ENCODE results near the gene SRD5A1.

Gene SRD5A1

DNA sequence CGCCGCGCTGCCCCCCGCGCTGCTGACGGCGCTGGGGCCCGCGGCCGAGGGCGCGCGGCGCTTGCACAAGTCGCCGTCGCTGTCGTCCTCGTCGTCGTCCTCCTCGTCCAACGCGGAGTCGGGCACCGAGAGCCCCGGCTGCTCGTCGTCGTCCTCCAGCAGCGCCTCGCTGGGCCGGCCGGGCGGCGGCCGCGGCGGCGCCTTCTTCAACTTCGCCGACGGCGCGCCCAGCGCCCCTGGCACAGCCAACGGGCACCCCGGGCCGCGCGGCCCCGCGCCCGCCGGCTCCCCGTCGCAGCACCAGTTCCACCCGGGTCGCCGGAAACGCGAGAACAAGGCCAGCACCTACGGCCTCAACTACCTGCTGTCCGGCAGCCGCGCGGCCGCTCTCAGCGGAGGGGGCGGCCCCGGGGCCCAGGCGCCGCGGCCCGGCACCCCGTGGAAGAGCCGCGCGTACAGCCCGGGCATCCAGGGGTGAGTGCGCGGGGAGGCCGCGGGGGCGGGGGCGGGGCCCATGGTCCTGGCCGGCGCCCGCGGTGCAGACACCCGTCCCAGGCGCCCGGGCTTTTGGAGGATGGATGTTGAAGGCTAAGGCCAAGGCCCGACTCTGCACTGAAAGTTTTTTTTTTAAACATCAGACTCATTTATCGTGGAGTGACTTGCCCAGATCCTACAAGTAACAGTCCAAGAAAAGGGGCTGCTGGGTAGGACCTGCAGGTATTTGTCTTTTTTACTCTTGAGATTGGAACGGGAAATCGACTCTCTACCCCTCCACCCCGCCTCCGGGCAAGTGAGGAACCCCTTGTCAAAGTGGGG lies 81.2 kb downstream of the SRD5A1 start:
- DNase-seq: no peak

DNA sequence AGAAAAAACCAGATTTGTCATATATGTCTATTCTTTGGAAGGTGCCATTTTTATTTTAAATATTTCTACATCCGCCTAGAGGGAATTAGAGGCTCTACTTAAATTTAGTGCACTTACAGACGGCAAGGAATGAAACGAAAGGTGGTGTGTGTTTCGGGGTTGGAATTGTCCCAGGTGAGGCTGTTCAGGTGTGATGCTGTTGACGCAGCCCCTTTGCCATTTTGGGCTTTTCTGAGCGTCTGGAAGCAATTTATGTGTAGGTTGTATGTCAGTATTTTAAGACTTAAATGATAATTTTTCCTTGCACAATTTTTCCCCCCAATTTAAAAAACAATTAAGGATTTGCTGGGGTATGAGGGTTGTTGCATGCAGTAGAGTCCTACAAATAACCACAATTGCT lies 82.0 kb downstream of the SRD5A1 start:
- DNase-seq: no peak

DNA sequence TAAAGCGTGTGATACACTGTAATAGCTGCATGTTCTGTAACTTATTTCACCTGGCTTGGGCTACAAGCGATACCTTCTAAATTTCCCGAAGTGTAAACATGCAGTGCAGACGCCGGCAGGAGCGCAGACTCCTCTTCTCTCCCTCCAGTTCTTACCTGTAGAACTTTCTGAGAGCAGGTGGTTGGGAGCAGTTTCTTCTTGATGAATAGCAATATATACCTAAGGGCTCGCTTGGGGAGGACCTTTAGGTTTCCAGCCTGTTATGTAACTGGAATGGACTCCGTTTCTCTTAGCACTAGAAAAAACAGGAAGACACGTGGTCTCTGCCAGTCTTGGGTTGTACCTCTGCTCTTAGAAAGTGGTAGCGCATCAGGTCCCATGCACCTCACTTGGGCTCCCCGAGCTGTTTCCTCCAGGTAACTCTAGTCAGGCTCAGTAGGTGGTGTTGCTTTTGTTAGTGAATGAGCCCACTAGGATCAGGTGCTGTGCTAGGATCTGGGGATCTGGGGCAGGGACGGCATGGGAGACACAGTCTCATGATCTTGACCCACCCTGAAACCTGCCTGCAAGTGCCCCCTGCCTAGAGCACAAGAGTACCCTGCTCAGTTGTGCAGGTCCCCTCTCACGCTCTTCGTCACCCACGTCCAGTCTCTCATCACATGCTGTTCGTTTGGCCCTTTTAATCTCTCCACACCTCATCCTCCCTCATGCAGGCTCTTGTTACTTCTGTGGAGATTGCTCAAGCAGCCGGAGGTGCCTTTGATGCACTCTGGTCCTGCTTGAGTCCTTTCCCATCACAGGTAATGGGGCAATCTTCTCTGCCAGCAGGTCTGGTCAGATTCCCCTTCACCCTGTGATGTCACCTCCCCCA lies 82.8 kb downstream of the SRD5A1 start:
- DNase-seq: no peak

- DNase-seq: no peak
Measured at GRCh38 chr5:6716629-6717149, 83.4 kb downstream of the SRD5A1 start.

- DNase-seq: no peak
Measured at GRCh38 chr5:6717247-6717646, 84.0 kb downstream of the SRD5A1 start.

GRCh38 chr5:6717687-6718086 lies 84.4 kb downstream of the SRD5A1 start:
- DNase-seq: no peak

GRCh38 chr5:6718161-6718681 lies 85.0 kb downstream of the SRD5A1 start:
- no peak for DNase-seq

DNA sequence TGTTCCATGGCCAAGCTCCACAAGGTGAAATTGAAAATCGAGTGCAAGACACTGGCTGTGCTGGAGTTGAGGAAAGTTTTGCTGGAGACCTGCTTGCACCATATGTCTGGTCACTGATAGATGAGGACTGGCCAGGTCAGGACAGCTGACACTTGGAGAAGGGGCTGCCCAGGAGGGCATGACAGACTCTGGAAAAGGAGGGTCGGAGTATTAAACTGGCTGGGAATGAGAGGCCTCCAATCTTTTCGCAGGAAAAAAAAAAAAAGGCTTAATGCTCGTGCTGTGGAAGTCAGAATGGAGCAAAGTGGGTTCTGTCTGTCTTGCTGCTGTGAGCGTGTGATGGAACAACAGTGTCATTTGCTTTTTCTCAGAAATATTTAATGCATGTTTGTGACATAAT lies 85.5 kb downstream of the SRD5A1 start:
- no peak for DNase-seq

- DNase-seq: no peak
Measured at GRCh38 chr5:6719417-6719816, 86.2 kb downstream of the SRD5A1 start.

DNA sequence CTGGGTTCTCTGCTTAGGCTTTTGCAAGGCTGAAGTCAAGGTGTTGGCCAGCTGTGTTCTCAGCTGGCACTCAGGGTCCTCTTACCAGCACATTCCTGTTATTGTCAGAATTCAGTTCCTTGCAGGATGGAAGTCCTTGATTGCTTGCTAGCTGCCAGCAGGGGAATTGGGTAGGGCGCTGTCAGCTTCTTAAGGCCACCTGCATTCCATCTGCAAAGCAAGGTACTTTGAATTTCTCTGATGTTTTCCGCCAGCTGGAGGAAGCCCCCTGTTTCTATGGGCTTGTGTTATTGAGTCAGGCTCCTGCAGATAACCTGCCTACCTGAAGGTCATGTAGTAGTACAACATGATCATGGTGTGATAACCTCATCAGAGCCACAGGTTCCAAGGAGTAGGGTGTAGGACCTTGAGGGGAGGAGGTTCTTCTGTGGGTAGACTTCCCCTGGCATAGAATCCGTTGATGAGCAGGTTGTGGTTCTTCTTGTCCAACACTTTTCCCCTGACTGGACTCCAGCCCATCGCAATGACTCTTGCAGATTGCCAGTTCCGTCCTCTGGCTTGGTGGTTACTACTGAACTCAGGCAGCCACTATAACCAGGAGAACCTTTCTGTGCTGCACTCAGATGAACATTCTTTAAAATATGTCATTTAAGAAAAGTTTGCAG lies 86.8 kb downstream of the SRD5A1 start:
- DNase-seq: no peak

DNA sequence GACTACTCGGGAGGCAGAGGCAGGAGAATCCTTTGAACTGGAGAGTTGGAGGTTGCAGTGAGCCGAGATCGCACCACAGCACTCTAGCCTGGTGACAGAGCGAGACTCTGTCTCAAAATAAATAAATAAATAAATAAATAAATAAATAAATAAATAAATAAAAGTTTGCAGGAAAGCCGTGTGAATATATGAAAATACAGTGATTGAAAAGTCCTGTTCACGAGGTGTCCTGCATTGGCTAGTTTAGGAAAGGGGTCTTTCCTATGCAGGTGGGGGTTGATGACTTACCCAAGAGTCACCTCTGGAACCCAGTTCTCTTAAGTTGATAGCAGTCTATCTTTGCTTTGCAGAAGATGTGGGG lies 87.3 kb downstream of the SRD5A1 start:
- DNase-seq: no peak

GRCh38 chr5:6721442-6721841 lies 88.2 kb downstream of the SRD5A1 start:
- DNase-seq: no peak

DNA sequence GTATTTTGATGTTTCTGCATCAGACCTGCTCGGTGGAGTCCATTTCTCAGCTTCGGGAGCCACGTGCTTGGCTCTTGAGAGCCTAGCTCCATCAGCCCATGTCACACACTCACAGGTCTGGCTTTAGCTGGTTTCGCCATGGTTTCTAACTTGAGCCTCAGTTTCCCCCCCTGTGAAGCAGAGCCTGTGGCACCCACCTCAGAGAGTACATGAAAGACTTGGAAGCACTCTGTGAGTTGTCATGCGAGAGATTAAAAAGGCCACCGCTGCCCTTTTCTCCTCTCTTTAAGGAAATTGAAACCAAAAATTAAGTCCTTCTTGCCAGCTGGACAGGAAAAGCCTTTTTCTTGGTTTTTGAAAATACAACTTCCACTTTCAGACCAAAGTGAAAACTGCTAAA lies 88.8 kb downstream of the SRD5A1 start:
- DNase-seq: no peak

- DNase-seq: no peak
Measured at GRCh38 chr5:6723122-6723815, 90.0 kb downstream of the SRD5A1 start.

- DNase-seq: no peak
Measured at GRCh38 chr5:6723816-6724300, 90.6 kb downstream of the SRD5A1 start.

Measured in fibroblast of skin of scalp (primary cell).